Stimulated activated effector memory CD8-positive, alpha-beta T cell treated with anti-CD3 and anti-CD28 coated beads, Interleukin-12 subunit alpha, Interleukin-12 subunit beta, amount 100 ng/mL, for 72 hours (primary cell): ENCODE measurements around the gene PCBD1.

ENCODE experiments used
- ATAC-seq: fragments of 150-1000 bp; cut with Tn5 transposase; 2 replicates; pipeline ENCODE4 v1.10.0; 2021
- DNase-seq, 2 donors: peaks; one replicate each; pipeline ENCODE4 v3.0.0; 2021 to 2022; ENCODE audit warnings: low spot score in 2 of 2
- H3K27ac Mint-ChIP-seq: one replicate; pipeline ENCODE4 v1.8.0; 2022; ENCODE audit warnings: mild to moderate bottlenecking, mixed read lengths
- H3K36me3 Mint-ChIP-seq: one replicate; pipeline ENCODE4 v1.8.0; 2022; ENCODE audit warnings: mild to moderate bottlenecking, mixed read lengths
- H3K4me1 Mint-ChIP-seq: one replicate; pipeline ENCODE4 v1.8.0; 2022; ENCODE audit warnings: mixed read lengths
- H3K4me3 Mint-ChIP-seq: one replicate; pipeline ENCODE4 v1.8.0; 2022; ENCODE audit warnings: mild to moderate bottlenecking, mixed read lengths
- H3K9me3 Mint-ChIP-seq: one replicate; pipeline ENCODE4 v1.8.0; 2022; ENCODE audit warnings: mixed read lengths

The PCBD1 gene

GRCh38 chr10:70887804-70888800, at the start of gene PCBD1:
Gene PCBD1, minus strand, starts transcription at chr10:70888565. Its CDS starts 32 bp downstream, at chr10:70888533.
- H3K4me1 Mint-ChIP-seq, result peaks cover 21% of the 10 kb centered on the region
- peaks cover 29% of the 10 kb centered on the region for H3K36me3 Mint-ChIP-seq
- no peaks in the 10 kb centered on the region for H3K9me3 Mint-ChIP-seq
- DNase-seq (peak; percentile 60 to 87), ATAC-seq (peak; percentile 88)
- H3K4me3 Mint-ChIP-seq, result peak within 1 kb of the TSS; percentile 76
- H3K27ac Mint-ChIP-seq, result peak within 1 kb of the TSS; percentile 89

GRCh38 chr10:70937661-70938060, 49.3 kb upstream of the PCBD1 start:
- DNase-seq (no peak), ATAC-seq (no peak)
- Mint-ChIP-seq H3K36me3 (no peaks in the 10 kb centered on the region), H3K4me1 (no peaks in the 10 kb centered on the region), H3K4me3 (no peak overlapping the region), H3K27ac (no peak overlapping the region), H3K9me3 (no peaks in the 10 kb centered on the region)

- ATAC-seq (no peak), DNase-seq (no peak)
- no peak overlapping the region for H3K27ac Mint-ChIP-seq
- H3K9me3 Mint-ChIP-seq, result no peaks in the 10 kb centered on the region
- no peaks in the 10 kb centered on the region for H3K36me3 Mint-ChIP-seq
- H3K4me1 Mint-ChIP-seq, result peaks cover 6% of the 10 kb centered on the region
- no peak overlapping the region for H3K4me3 Mint-ChIP-seq
Measured at GRCh38 chr10:70936111-70936510, 47.7 kb upstream of the PCBD1 start.

- H3K36me3 Mint-ChIP-seq, result no peaks in the 10 kb centered on the region
- DNase-seq, result no peak
- H3K9me3 Mint-ChIP-seq, result no peaks in the 10 kb centered on the region
- ATAC-seq, result no peak
- H3K4me1 Mint-ChIP-seq, result peaks cover 6% of the 10 kb centered on the region
- H3K27ac Mint-ChIP-seq, result no peak overlapping the region
- no peak overlapping the region for H3K4me3 Mint-ChIP-seq
Measured at GRCh38 chr10:70935631-70936030, 47.3 kb upstream of the PCBD1 start.

- Mint-ChIP-seq H3K27ac (no peak overlapping the region), H3K4me3 (no peak overlapping the region), H3K4me1 (peaks cover 6% of the 10 kb centered on the region), H3K9me3 (no peaks in the 10 kb centered on the region), H3K36me3 (no peaks in the 10 kb centered on the region)
- ATAC-seq (no peak), DNase-seq (no peak)
Measured at GRCh38 chr10:70935125-70935625, 46.8 kb upstream of the PCBD1 start.

GRCh38 chr10:70934701-70935100, 46.3 kb upstream of the PCBD1 start:
- ATAC-seq, result no peak
- Mint-ChIP-seq H3K4me1 (peaks cover 6% of the 10 kb centered on the region), H3K4me3 (no peak overlapping the region), H3K36me3 (no peaks in the 10 kb centered on the region), H3K27ac (no peak overlapping the region), H3K9me3 (no peaks in the 10 kb centered on the region)
- no peak for DNase-seq

- Mint-ChIP-seq H3K4me3 (no peak overlapping the region), H3K9me3 (no peaks in the 10 kb centered on the region)
- ATAC-seq, result no peak
Measured at GRCh38 chr10:70932392-70933196, 44.2 kb upstream of the PCBD1 start.

GRCh38 chr10:70931168-70931815, 42.9 kb upstream of the PCBD1 start:
- Mint-ChIP-seq H3K4me3 (no peak overlapping the region), H3K36me3 (no peaks in the 10 kb centered on the region), H3K9me3 (no peaks in the 10 kb centered on the region), H3K4me1 (peaks cover 6% of the 10 kb centered on the region), H3K27ac (no peak overlapping the region)
- DNase-seq, result no peak
- ATAC-seq, result no peak

More at GRCh38 chr10:70932392-70933196, 44.2 kb upstream of the PCBD1 start:
- Mint-ChIP-seq H3K36me3 (no peaks in the 10 kb centered on the region), H3K4me1 (peaks cover 6% of the 10 kb centered on the region), H3K27ac (no peak overlapping the region)
- DNase-seq, result no peak

GRCh38 chr10:70930263-70931000, 42.1 kb upstream of the PCBD1 start:
- H3K27ac Mint-ChIP-seq, result no peak overlapping the region
- peaks cover 8% of the 10 kb centered on the region for H3K4me1 Mint-ChIP-seq
- H3K36me3 Mint-ChIP-seq, result no peaks in the 10 kb centered on the region
- no peaks in the 10 kb centered on the region for H3K9me3 Mint-ChIP-seq
- no peak for ATAC-seq
- no peak for DNase-seq
- no peak overlapping the region for H3K4me3 Mint-ChIP-seq

- Mint-ChIP-seq H3K4me3 (no peak overlapping the region), H3K4me1 (peaks cover 14% of the 10 kb centered on the region), H3K27ac (peak overlapping the region; percentile 19), H3K9me3 (no peaks in the 10 kb centered on the region), H3K36me3 (no peaks in the 10 kb centered on the region)
- no peak for DNase-seq
- ATAC-seq, result no peak
Measured at GRCh38 chr10:70928140-70928539, 39.8 kb upstream of the PCBD1 start.

GRCh38 chr10:70927189-70927943, 39.0 kb upstream of the PCBD1 start:
- no peak for DNase-seq
- H3K27ac Mint-ChIP-seq, result peak overlapping the region; percentile 19

GRCh38 chr10:70926226-70927000, 38.0 kb upstream of the PCBD1 start:
- Mint-ChIP-seq H3K36me3 (no peaks in the 10 kb centered on the region), H3K4me1 (peaks cover 11% of the 10 kb centered on the region), H3K4me3 (no peak overlapping the region), H3K9me3 (no peaks in the 10 kb centered on the region), H3K27ac (no peak overlapping the region)
- ATAC-seq (no peak), DNase-seq (no peak)

More at GRCh38 chr10:70927189-70927943, 39.0 kb upstream of the PCBD1 start:
- peaks cover 14% of the 10 kb centered on the region for H3K4me1 Mint-ChIP-seq
- no peak overlapping the region for H3K4me3 Mint-ChIP-seq
- H3K9me3 Mint-ChIP-seq, result no peaks in the 10 kb centered on the region
- no peak for ATAC-seq
- H3K36me3 Mint-ChIP-seq, result no peaks in the 10 kb centered on the region
